A673 (cell line): Measurements from ENCODE around the gene ART1.

Experiments used
- CTCF ChIP-seq: fragments of 300-800, 200-600 bp; sonication (generic); conservative IDR thresholded peaks from 2 replicates; pipeline ENCODE4 v1.5.1; 2017; ENCODE audit warnings: low read depth, mild to moderate bottlenecking, antibody characterized with exemption, low read length, moderate library complexity, mixed read lengths
- EZH2 ChIP-seq: fragments of 200-600 bp; sonication (generic); IDR thresholded peaks from 2 replicates; pipeline ENCODE4 v1.6.1; 2017; ENCODE audit warnings: borderline replicate concordance, low read depth, mild to moderate bottlenecking, mixed read lengths, antibody characterized with exemption, low read length; ENCODE audit not compliant: poor library complexity, severe bottlenecking

GRCh38 chr11:3669742-3670183 is 24.8 kb downstream of the ART1 start:
- no peak for TF ChIP-seq CTCF
- TF ChIP-seq EZH2: no peak
